ENCODE results near the gene TLE4.

The TLE4 gene

GRCh38 chr9:79692857-79693571, 121.2 kb downstream of the TLE4 start:
- no peak for DNase-seq (ENCODE audit: low read depth)

DNA sequence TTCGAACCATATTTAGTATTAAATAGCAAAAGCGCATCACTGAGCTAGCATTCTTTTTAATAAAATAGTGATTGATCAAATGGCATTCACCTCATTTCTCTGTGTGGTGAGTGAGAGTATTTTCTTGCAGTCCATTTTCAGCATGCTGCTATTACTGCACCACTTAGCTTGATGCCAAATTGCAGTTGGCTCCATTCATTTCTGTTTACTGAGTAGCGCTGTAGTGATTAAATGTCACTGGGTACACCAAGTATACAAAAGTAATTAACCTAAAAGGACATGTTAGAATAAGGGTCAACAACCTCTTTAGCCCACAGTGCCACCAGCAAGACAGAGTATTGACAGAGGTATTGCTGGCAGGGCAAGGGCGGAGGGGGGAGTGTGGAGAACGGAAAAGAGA, 122.0 kb downstream of the TLE4 start:
- no peak for DNase-seq (ENCODE audit: low read depth)

DNA sequence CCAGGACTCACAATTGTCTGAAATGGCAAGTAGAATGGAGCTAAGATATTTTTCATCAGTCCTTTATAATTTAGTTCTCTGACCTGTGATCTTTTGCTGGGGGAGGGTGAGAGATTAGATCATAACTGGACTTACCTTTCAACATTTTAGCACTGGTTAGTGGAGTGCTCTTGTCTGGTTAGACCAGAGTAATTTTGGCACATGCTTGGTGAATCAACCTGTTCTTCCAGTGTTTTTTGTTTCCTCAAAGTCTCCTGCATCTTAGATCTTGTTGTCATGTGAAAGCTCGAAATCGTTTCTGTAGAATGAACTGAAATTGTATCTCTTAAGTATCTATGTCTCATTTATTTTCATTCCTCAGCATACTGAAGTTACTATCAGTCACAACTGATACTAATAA, 122.4 kb downstream of the TLE4 start:
- no peak for DNase-seq (ENCODE audit: low read depth)

DNA sequence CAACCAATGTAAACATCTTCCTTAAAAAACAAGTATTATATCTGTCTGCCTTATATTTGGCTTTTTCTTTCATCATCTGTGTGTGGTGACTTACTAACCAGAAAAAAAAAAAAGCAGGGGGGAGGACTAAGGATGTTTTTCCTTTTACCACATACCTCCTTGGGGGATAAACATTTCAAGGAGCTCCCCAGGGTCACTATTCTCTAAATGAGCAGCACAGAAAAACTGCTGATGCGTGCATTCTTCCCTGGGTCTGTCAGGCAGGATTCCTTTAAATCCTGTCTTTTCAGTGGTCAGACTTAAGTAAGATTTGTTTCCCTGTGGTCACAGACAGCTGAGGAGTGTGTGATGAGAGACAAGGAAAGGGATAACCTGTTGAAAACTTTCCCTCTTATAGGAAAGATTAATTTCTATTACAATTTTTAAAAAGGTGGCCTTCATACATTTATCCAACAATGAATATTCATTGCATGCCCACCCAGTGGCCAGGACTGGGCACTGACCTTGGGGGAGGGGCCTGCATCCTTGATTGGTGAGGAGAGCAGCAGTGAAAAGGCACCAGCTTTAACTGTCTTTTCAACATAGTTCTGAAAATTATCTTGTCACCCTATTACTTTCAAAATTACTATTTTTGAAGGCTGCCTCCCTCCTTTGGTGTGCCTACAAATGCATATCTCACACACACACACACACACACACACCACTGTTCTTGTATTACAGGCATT, 123.1 kb downstream of the TLE4 start:
- no peak for DNase-seq (ENCODE audit: low read depth)

DNA sequence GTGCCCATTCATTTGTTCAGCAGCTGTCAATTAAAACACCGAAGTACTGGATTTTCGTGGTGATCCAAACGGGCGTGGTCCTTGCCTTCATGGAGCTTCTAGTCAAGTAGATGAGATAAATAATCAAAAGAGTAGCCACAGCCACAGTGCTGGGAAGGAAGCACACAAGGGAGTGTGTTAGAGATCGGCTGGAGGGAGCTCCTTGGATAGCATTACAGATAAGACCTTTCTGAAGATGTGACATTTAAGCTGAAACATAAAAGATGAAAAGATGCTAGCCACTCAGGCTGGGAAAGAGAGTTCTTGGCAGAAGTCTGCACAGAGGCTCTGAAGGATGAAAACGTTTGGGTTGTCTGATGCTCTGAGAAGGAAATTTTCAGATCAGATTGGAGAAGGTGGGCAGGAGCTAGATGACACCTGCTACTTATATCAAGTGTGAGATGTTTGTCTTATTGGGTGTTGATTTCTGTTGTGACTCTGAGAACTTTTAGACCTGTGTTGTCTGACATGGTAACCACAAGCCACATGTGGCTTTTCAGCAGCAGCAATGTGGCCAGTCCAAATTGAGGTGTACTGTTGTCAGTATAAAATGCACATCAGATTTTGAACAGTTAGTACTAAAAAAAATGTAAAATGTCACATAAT, 123.9 kb downstream of the TLE4 start:
- peak; percentile 9 for DNase-seq (ENCODE audit: low read depth)

DNA sequence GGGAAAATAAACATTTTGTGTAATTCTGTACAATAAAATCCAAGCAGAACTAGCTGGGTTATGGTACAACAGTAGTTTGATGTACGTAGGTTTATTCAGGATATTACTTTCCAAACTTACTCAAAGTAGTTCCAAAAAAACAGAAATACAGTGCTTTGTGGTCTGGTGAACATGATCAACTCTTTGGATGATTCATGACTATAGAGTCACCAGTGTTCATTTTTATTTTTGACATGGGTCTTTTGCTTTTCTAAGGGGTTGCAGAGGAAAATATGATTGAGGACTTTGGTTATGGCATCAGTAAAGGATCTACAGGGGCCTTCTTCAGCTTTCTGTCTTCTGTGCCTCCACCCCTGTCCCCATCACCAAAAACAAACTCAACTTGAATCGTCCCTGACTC, 127.2 kb downstream of the TLE4 start:
- no peak for DNase-seq (ENCODE audit: low read depth)

GRCh38 chr9:79699479-79699878, 127.7 kb downstream of the TLE4 start:
- no peak for DNase-seq (ENCODE audit: low read depth)

GRCh38 chr9:79700607-79701360, 129.0 kb downstream of the TLE4 start:
- no peak for DNase-seq (ENCODE audit: low read depth)

DNA sequence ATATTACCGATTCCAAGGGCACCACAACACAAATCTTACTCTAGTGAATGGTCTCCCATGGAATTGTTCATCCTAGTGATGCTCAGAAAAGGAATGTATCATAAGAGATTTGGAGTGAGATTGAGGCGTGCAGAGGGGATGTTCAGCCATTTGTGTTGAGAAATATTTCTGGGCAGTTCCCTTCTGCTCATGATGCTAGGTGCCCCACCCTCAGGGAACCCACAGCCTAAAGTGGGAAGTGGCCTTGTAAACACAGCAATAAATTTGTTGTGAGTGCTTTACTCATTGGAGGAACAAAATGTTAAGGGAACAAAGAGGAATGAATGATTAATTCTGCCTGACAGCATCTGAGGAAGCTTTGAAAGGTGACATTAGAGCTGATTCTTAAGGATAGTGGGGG, 129.9 kb downstream of the TLE4 start:
- DNase-seq (ENCODE audit: low read depth), result no peak

- no peak for DNase-seq (ENCODE audit: low read depth)
Measured at GRCh38 chr9:79705704-79706103, 133.9 kb downstream of the TLE4 start.

DNA sequence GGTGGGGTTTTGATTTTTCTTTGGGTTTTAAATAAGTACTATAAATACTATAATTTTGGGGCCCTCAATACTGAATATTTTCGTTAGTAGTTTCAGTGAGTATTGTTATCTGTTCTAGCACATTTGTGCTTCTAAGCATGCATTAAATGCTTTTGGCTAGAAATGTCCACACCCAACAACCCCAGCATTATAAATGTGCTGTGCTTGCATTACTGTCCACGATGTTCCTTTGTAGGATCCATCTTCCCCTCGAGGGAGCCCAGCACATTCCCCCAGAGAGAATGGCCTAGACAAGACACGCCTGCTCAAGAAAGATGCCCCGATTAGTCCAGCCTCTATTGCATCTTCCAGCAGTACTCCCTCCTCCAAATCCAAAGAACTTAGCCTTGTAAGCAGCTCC, 134.7 kb downstream of the TLE4 start:
- DNase-seq (ENCODE audit: low read depth), result no peak

- no peak for DNase-seq (ENCODE audit: low read depth)
Measured at GRCh38 chr9:79707589-79707988, 135.8 kb downstream of the TLE4 start.

- no peak for DNase-seq (ENCODE audit: low read depth)
Measured at GRCh38 chr9:79708541-79708940, 136.8 kb downstream of the TLE4 start.

DNA sequence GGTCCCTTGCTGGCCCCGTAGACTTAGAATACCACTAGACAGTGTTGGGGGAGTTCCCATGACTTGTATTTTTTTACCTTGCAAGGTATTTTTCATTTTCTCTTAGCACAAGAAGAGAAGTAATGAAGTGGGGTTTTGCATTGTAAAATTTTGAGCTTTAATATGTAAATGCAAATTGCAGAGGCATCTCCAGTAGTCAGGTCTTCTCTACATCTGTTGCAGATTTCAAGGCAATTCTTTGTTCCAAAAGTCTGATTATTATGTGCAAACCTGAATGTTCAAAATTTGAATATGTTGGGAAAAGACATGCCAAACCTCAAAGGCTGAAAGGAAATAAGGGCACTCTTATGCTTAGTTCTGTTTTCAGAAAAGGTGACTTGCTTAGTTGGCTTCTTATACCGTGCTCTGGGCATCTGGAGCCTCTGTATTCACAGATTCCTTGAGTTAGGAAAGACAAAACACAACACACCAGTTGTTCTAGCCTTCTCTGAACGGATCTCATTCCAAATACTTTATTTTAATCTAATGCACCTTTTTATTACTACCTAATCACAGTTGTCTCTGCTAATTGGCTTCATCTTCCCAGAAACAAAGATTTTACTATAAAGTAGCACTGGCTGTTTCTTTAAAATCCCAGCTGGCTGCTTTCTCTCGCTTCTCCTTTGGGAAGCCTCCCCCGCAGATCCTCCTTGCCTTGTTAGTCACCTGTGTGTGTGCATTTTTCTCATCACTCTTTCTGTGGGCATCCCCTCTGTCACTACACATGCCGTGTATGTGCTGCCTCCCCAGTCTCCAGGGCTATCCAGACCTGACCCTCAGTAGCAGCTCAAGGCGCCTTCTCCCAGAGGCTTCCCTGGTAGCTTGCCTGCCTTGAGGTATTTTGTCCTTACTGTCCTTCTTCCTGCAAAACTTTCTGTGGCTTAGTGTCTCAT, 138.2 kb downstream of the TLE4 start:
- DNase-seq (ENCODE audit: low read depth), result no peak

DNA sequence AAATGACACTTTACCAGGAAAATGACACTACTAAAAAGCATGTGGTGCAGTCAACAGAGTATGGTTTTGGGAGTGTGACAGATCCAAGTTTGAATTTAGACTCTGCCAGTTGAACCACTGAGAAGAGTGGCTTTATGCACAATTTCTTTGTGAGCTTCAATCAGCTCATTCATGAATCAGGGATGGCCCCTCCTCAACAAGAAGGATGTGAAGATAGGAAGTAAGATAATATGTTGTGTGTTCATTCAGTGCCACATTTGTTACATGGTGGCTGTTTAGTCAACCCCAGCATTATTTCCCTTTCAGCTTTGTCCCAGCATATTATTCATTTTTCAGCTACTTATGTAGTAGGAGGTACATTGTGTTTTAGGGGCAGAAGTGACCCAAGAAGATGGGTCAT, 140.1 kb downstream of the TLE4 start:
- no peak for DNase-seq (ENCODE audit: low read depth)

- DNase-seq (ENCODE audit: low read depth), result no peak
Measured at GRCh38 chr9:79719021-79719420, 147.3 kb downstream of the TLE4 start.

GRCh38 chr9:79719989-79720388, 148.2 kb downstream of the TLE4 start:
- DNase-seq (ENCODE audit: low read depth), result no peak

- no peak for DNase-seq (ENCODE audit: low read depth)
Measured at GRCh38 chr9:79731171-79731890, 159.6 kb downstream of the TLE4 start.

- DNase-seq (ENCODE audit: low read depth), result no peak
Measured at GRCh38 chr9:79735023-79735779, 163.4 kb downstream of the TLE4 start.

- no peak for DNase-seq (ENCODE audit: low read depth)
Measured at GRCh38 chr9:79736051-79736450, 164.3 kb downstream of the TLE4 start.

Measured in activated gamma-delta T cell treated with anti-CD3 and anti-CD28 coated beads, Interleukin-2, amount 50 U/mL, for 16 hours (primary cell).